ENCODE results near the gene RBM26.

GRCh38 chr13:79374578-79374977, 31.5 kb downstream of the RBM26 start:
- TF ChIP-seq POLR2AphosphoS5 (IDR thresholded peaks at IDR 0.05) (no peak), POLR2A (IDR thresholded peaks at IDR 0.05) (no peak)
